HepG2 (cell line): ENCODE measurements around the gene TMEM135.

Source experiments
- ATF3 ChIP-seq: sonication (generic); formaldehyde crosslinking; IDR thresholded peaks from 2 replicates; pipeline ENCODE4 v1.4.0; 2020; ENCODE audit warnings: missing genetic modification reagents
- CTCF ChIP-seq: sonication (generic); formaldehyde crosslinking; IDR thresholded peaks from 2 replicates; pipeline ENCODE4 v1.5.0; 2020; ENCODE audit warnings: mild to moderate bottlenecking, missing genetic modification reagents, moderate library complexity
- DPF2 ChIP-seq: sonication (generic); formaldehyde crosslinking; IDR thresholded peaks from 2 replicates; pipeline ENCODE4 v1.4.0; 2020; ENCODE audit warnings: mild to moderate bottlenecking, low read depth, missing genetic modification reagents, borderline replicate concordance
- HDAC2 ChIP-seq: sonication (generic); formaldehyde crosslinking; IDR thresholded peaks from 2 replicates; pipeline ENCODE4 v1.4.0; 2020; ENCODE audit warnings: missing genetic modification reagents
- HNRNPH1 ChIP-seq: fragments of 200-400 bp; formaldehyde crosslinking; optimal IDR thresholded peaks from 2 replicates; pipeline ENCODE3; 2017; ENCODE audit warnings: mild to moderate bottlenecking, low read depth, low read length
- NFRKB ChIP-seq: fragments of 450-650 bp; IDR thresholded peaks from 2 replicates; pipeline ENCODE4 v1.6.1; 2017
- ZNF777 ChIP-seq: sonication (generic); formaldehyde crosslinking; IDR thresholded peaks from 2 replicates; pipeline ENCODE4 v1.4.0; 2020; ENCODE audit warnings: missing genetic modification reagents

GRCh38 chr11:87141980-87142514 is 104.3 kb downstream of the TMEM135 start:
- no peak for TF ChIP-seq HDAC2
- TF ChIP-seq DPF2 = no peak
- no peak for TF ChIP-seq ATF3 (CRISPR knock-in tag)
- TF ChIP-seq CTCF (CRISPR knock-in tag) = no peak
- TF ChIP-seq HNRNPH1 = no peak
- TF ChIP-seq ZNF777 (CRISPR knock-in tag) = no peak
- TF ChIP-seq NFRKB = no peak
